Neural progenitor cell (in vitro differentiated cells): ENCODE data around the gene TNN. TPM values are rescaled to one million over a fixed set of nuclear protein-coding genes. Genes with fewer than 3 reads are reported as not detected.
A peak's percentile ranks its signal among the peaks of the same experiment; 100 is the strongest.

Experiments used
- DNase-seq: peaks from one replicate; pipeline ENCODE4 v3.0.0-alpha.2; 2016; ENCODE audit warnings: low spot score
- H2AFZ ChIP-seq: fragments of 200-600 bp; sonication (generic); replicated peaks from 2 replicates; pipeline ENCODE4 v1.6.1; 2016; ENCODE audit warnings: antibody characterized with exemption
- H3F3A ChIP-seq: fragments of 200-600 bp; sonication (generic); 2 replicates; pipeline ENCODE4 v1.6.1; 2016; ENCODE audit warnings: antibody characterized with exemption, low read depth
- H3K27ac ChIP-seq: fragments of 200-600 bp; sonication (generic); 2 replicates; pipeline ENCODE4 v1.5.1; 2016; ENCODE audit warnings: mild to moderate bottlenecking
- H3K27me3 ChIP-seq: fragments of 200-600 bp; sonication (generic); 2 replicates; pipeline ENCODE4 v1.6.1; 2016; ENCODE audit warnings: mild to moderate bottlenecking, moderate library complexity
- H3K36me3 ChIP-seq: fragments of 200-600 bp; sonication (generic); 2 replicates; pipeline ENCODE4 v1.5.1; 2016
- H3K4me1 ChIP-seq: fragments of 200-600 bp; sonication (generic); 2 replicates; pipeline ENCODE4 v1.6.1; 2016; ENCODE audit warnings: mixed run types
- H3K4me2 ChIP-seq: fragments of 200-600 bp; sonication (generic); 2 replicates; pipeline ENCODE4 v1.6.1; 2016
- H3K4me3 ChIP-seq: fragments of 200-600 bp; sonication (generic); 2 replicates; pipeline ENCODE4 v1.5.1; 2016
- H3K79me2 ChIP-seq: fragments of 200-600 bp; sonication (generic); 2 replicates; pipeline ENCODE4 v1.6.1; 2016; ENCODE audit warnings: low read depth
- H3K9ac ChIP-seq: fragments of 200-600 bp; sonication (generic); 2 replicates; pipeline ENCODE4 v1.6.1; 2016
- H3K9me3 ChIP-seq: fragments of 200-600 bp; sonication (generic); 2 replicates; pipeline ENCODE4 v1.5.1; 2016; ENCODE audit warnings: low read depth
- H4K20me1 ChIP-seq: fragments of 200-600 bp; sonication (generic); 2 replicates; pipeline ENCODE4 v1.6.1; 2016; ENCODE audit warnings: low read depth
- H3K27ac Mint-ChIP-seq: 3 replicates; pipeline ENCODE4 v1.8.0; 2021; ENCODE audit warnings: mixed read lengths
- H3K27me3 Mint-ChIP-seq: 2 replicates; pipeline ENCODE4 v1.8.0; 2022; ENCODE audit warnings: low read depth, mild to moderate bottlenecking, inconsistent platforms, moderate library complexity, mixed read lengths; ENCODE audit not compliant: insufficient read depth
- H3K36me3 Mint-ChIP-seq: 3 replicates; pipeline ENCODE4 v1.8.0; 2021; ENCODE audit warnings: mixed read lengths
- H3K4me1 Mint-ChIP-seq: 3 replicates; pipeline ENCODE4 v1.8.0; 2021; ENCODE audit warnings: mixed read lengths
- H3K4me3 Mint-ChIP-seq: 3 replicates; pipeline ENCODE4 v1.8.0; 2021; ENCODE audit warnings: mild to moderate bottlenecking, moderate library complexity, mixed read lengths
- H3K9me3 Mint-ChIP-seq: 3 replicates; pipeline ENCODE4 v1.8.0; 2020; ENCODE audit warnings: mixed read lengths
- CTCF ChIP-seq: fragments of 200-600 bp; sonication (generic); IDR thresholded peaks from 2 replicates; pipeline ENCODE4 v1.5.1; 2017; ENCODE audit warnings: antibody characterized with exemption, mild to moderate bottlenecking
- EZH2 ChIP-seq: fragments of 200-600 bp; sonication (generic); IDR thresholded peaks from 2 replicates; pipeline ENCODE4 v1.6.1; 2017; ENCODE audit warnings: antibody characterized with exemption, mild to moderate bottlenecking, moderate library complexity
- EZH2phosphoT487 ChIP-seq: fragments of 200-600 bp; sonication (generic); IDR thresholded peaks from 2 replicates; pipeline ENCODE4 v1.6.1; 2017; ENCODE audit warnings: antibody characterized with exemption
- total RNA-seq: library from RNA; depleted of rRNA; stranded (reverse); fragments of >200 nt; gene quantifications from 2 replicates; pipeline ENCODE4 v1.2.3, GENCODE V29; 2015; ENCODE audit warnings: low replicate concordance

The TNN gene
- total RNA-seq, 1 donor from 2014 or later, result not detected

GRCh38 chr1:175088525-175088951 lies 20.9 kb downstream of the TNN start:
- DNase-seq, result no peak
- Mint-ChIP-seq H3K9me3 (no peaks in the 10 kb centered on the region), H3K36me3 (no peaks in the 10 kb centered on the region), H3K27me3 (peaks cover 8% of the 10 kb centered on the region), H3K4me1 (peaks cover 14% of the 10 kb centered on the region), H3K27ac (no peak overlapping the region), H3K4me3 (no peak overlapping the region)
- Histone ChIP-seq H3K79me2 (no peaks in the 10 kb centered on the region), H3K4me3 (no peak overlapping the region), H3K27ac (no peak overlapping the region), H3K4me2 (no peak overlapping the region), H3K9ac (no peak overlapping the region), H3K4me1 (no peaks in the 10 kb centered on the region), H4K20me1 (no peaks in the 10 kb centered on the region), H2AFZ (no peak overlapping the region), H3K36me3 (no peaks in the 10 kb centered on the region), H3K9me3 (no peaks in the 10 kb centered on the region), H3F3A (no peaks in the 10 kb centered on the region), H3K27me3 (no peaks in the 10 kb centered on the region)
- TF ChIP-seq EZH2, result no peak

GRCh38 chr1:175089136-175089718 lies 21.6 kb downstream of the TNN start:
- no peak overlapping the region for H3K9ac ChIP-seq
- DNase-seq, result peak; percentile 18
- no peak overlapping the region for H3K27ac ChIP-seq
- H3K79me2 ChIP-seq, result no peaks in the 10 kb centered on the region
- Mint-ChIP-seq H3K36me3 (no peaks in the 10 kb centered on the region), H3K4me3 (no peak overlapping the region), H3K9me3 (no peaks in the 10 kb centered on the region), H3K27ac (no peak overlapping the region), H3K4me1 (peaks cover 14% of the 10 kb centered on the region), H3K27me3 (peaks cover 8% of the 10 kb centered on the region)
- no peaks in the 10 kb centered on the region for H3K9me3 ChIP-seq
- no peaks in the 10 kb centered on the region for H3K36me3 ChIP-seq
- H2AFZ ChIP-seq, result no peak overlapping the region
- H3K27me3 ChIP-seq, result no peaks in the 10 kb centered on the region
- no peak overlapping the region for H3K4me2 ChIP-seq
- no peaks in the 10 kb centered on the region for H3F3A ChIP-seq
- H4K20me1 ChIP-seq, result no peaks in the 10 kb centered on the region
- no peak overlapping the region for H3K4me3 ChIP-seq
- TF ChIP-seq EZH2phosphoT487, result no peak
- TF ChIP-seq EZH2, result no peak
- no peak for TF ChIP-seq CTCF
- H3K4me1 ChIP-seq, result no peaks in the 10 kb centered on the region

- Histone ChIP-seq H3F3A (no peaks in the 10 kb centered on the region), H4K20me1 (no peaks in the 10 kb centered on the region), H3K27ac (no peak overlapping the region), H3K4me2 (no peak overlapping the region), H3K79me2 (no peaks in the 10 kb centered on the region), H3K9ac (no peak overlapping the region), H3K4me1 (peaks cover 6% of the 10 kb centered on the region), H2AFZ (no peak overlapping the region), H3K4me3 (no peak overlapping the region), H3K36me3 (no peaks in the 10 kb centered on the region), H3K27me3 (no peaks in the 10 kb centered on the region), H3K9me3 (no peaks in the 10 kb centered on the region)
- DNase-seq, result no peak
- H3K27me3 Mint-ChIP-seq, result peaks cover 8% of the 10 kb centered on the region
- no peaks in the 10 kb centered on the region for H3K36me3 Mint-ChIP-seq
- peaks cover 14% of the 10 kb centered on the region for H3K4me1 Mint-ChIP-seq
- H3K9me3 Mint-ChIP-seq, result no peaks in the 10 kb centered on the region
- no peak overlapping the region for H3K4me3 Mint-ChIP-seq
- no peak overlapping the region for H3K27ac Mint-ChIP-seq
- no peak for TF ChIP-seq EZH2phosphoT487
- TF ChIP-seq CTCF, result no peak
- no peak for TF ChIP-seq EZH2
Measured at GRCh38 chr1:175090780-175091179, 23.1 kb downstream of the TNN start.

GRCh38 chr1:175094626-175095025 lies 27.0 kb downstream of the TNN start:
- no peak overlapping the region for H3K4me2 ChIP-seq
- no peaks in the 10 kb centered on the region for H3K36me3 Mint-ChIP-seq
- no peaks in the 10 kb centered on the region for H3K36me3 ChIP-seq
- TF ChIP-seq EZH2, result no peak
- H3K9ac ChIP-seq, result no peak overlapping the region
- H3K27ac Mint-ChIP-seq, result no peak overlapping the region
- H3K27me3 ChIP-seq, result no peaks in the 10 kb centered on the region
- H3K4me3 Mint-ChIP-seq, result no peak overlapping the region
- peaks cover 7% of the 10 kb centered on the region for H3K27me3 Mint-ChIP-seq
- H3K9me3 Mint-ChIP-seq, result no peaks in the 10 kb centered on the region
- H3K4me1 ChIP-seq, result peaks cover 6% of the 10 kb centered on the region
- no peaks in the 10 kb centered on the region for H3F3A ChIP-seq
- peaks cover 2% of the 10 kb centered on the region for H3K4me1 Mint-ChIP-seq
- H3K27ac ChIP-seq, result no peak overlapping the region
- H3K9me3 ChIP-seq, result no peaks in the 10 kb centered on the region
- H4K20me1 ChIP-seq, result no peaks in the 10 kb centered on the region
- H3K79me2 ChIP-seq, result no peaks in the 10 kb centered on the region
- H3K4me3 ChIP-seq, result no peak overlapping the region
- DNase-seq, result no peak
- no peak overlapping the region for H2AFZ ChIP-seq
